H9 (cell line): ENCODE measurements around the gene KRTAP19-8. TPM values are rescaled to one million over a fixed set of nuclear protein-coding genes. Genes with fewer than 3 reads are reported as not detected.

Experiments
- DNase-seq: peaks from one replicate; pipeline ENCODE4 v3.0.0-alpha.2; 2017
- H2AFZ ChIP-seq: one replicate; pipeline ENCODE4 v1.6.1; 2013; ENCODE audit warnings: mild to moderate bottlenecking, low read length, control low read depth, moderate library complexity
- H2AK5ac ChIP-seq: 2 replicates; pipeline ENCODE4 v1.6.1; 2013; ENCODE audit warnings: low read length, control low read depth, mixed read lengths; ENCODE audit not compliant: insufficient read length
- H2BK120ac ChIP-seq: one replicate; pipeline ENCODE4 v1.6.1; 2013; ENCODE audit warnings: low read depth, mild to moderate bottlenecking, low read length, control low read depth, inconsistent platforms; ENCODE audit not compliant: poor library complexity, severe bottlenecking
- H2BK12ac ChIP-seq: 2 replicates; pipeline ENCODE4 v1.6.1; 2013; ENCODE audit warnings: low read length, control low read depth, mixed read lengths, low read depth; ENCODE audit not compliant: insufficient read length
- H2BK15ac ChIP-seq: 2 replicates; pipeline ENCODE4 v1.6.1; 2013; ENCODE audit warnings: low read depth, low read length, control low read depth
- H2BK20ac ChIP-seq: one replicate; pipeline ENCODE4 v1.6.1; 2013; ENCODE audit warnings: low read depth, mild to moderate bottlenecking, low read length, control low read depth, inconsistent platforms; ENCODE audit not compliant: poor library complexity, severe bottlenecking
- H2BK5ac ChIP-seq: 2 replicates; pipeline ENCODE4 v1.6.1; 2013; ENCODE audit warnings: low read length, control low read depth, mixed read lengths; ENCODE audit not compliant: insufficient read length
- H3K14ac ChIP-seq: 2 replicates; pipeline ENCODE4 v1.6.1; 2013; ENCODE audit warnings: low read length, control low read depth; ENCODE audit not compliant: insufficient read depth
- H3K18ac ChIP-seq: 2 replicates; pipeline ENCODE4 v1.6.1; 2013; ENCODE audit warnings: low read depth, mild to moderate bottlenecking, mixed read lengths, low read length, control low read depth; ENCODE audit not compliant: insufficient read length
- H3K23ac ChIP-seq: 2 replicates; pipeline ENCODE4 v1.6.1; 2013; ENCODE audit warnings: low read length, control low read depth, mixed read lengths, low read depth; ENCODE audit not compliant: insufficient read length
- H3K23me2 ChIP-seq: 2 replicates; pipeline ENCODE4 v1.6.1; 2013; ENCODE audit warnings: low read depth, mild to moderate bottlenecking, mixed read lengths, low read length, control low read depth; ENCODE audit not compliant: insufficient read length, poor library complexity, severe bottlenecking
- H3K27ac ChIP-seq: 2 replicates; pipeline ENCODE4 v1.5.1; 2013; ENCODE audit warnings: low read length, control low read depth, mixed read lengths, low read depth; ENCODE audit not compliant: insufficient read length
- H3K27me3 ChIP-seq: 2 replicates; pipeline ENCODE4 v1.6.1; 2013; ENCODE audit warnings: low read length, control low read depth, inconsistent platforms; ENCODE audit not compliant: insufficient read depth
- H3K4ac ChIP-seq: 2 replicates; pipeline ENCODE4 v1.6.1; 2013; ENCODE audit warnings: low read depth, mild to moderate bottlenecking, control low read depth, inconsistent platforms, low read length, moderate library complexity
- H3K4me1 ChIP-seq: 2 replicates; pipeline ENCODE4 v1.6.1; 2013; ENCODE audit warnings: low read length, control low read depth, inconsistent platforms; ENCODE audit not compliant: insufficient read depth
- H3K4me2 ChIP-seq: 2 replicates; pipeline ENCODE4 v1.6.1; 2013; ENCODE audit warnings: low read length, control low read depth, mixed read lengths; ENCODE audit not compliant: insufficient read length, insufficient read depth
- H3K56ac ChIP-seq: 2 replicates; pipeline ENCODE4 v1.6.1; 2013; ENCODE audit warnings: low read depth, mild to moderate bottlenecking, mixed read lengths, low read length, control low read depth; ENCODE audit not compliant: insufficient read length
- H3K79me1 ChIP-seq: 2 replicates; pipeline ENCODE4 v1.6.1; 2013; ENCODE audit warnings: low read depth, mild to moderate bottlenecking, moderate library complexity, low read length, control low read depth, inconsistent platforms; ENCODE audit not compliant: insufficient read depth, poor library complexity, severe bottlenecking
- H3K79me2 ChIP-seq: 2 replicates; pipeline ENCODE4 v1.6.1; 2013; ENCODE audit warnings: low read length, control low read depth, inconsistent platforms; ENCODE audit not compliant: insufficient read depth
- H3K9ac ChIP-seq: 2 replicates; pipeline ENCODE4 v1.6.1; 2013; ENCODE audit warnings: low read length, control low read depth, mixed read lengths; ENCODE audit not compliant: insufficient read length; ENCODE audit errors: extremely low read depth
- H3K9me3 ChIP-seq: one replicate; pipeline ENCODE4 v1.6.1; 2013; ENCODE audit warnings: low read depth, low read length, inconsistent platforms; ENCODE audit not compliant: control insufficient read depth
- H3T11ph ChIP-seq: one replicate; pipeline ENCODE4 v1.6.1; 2013; ENCODE audit warnings: mild to moderate bottlenecking, low read length, control low read depth, inconsistent platforms
- H4K20me1 ChIP-seq: one replicate; pipeline ENCODE4 v1.6.1; 2013; ENCODE audit not compliant: control insufficient read depth, insufficient read length, insufficient read depth
- H4K5ac ChIP-seq: 2 replicates; pipeline ENCODE4 v1.6.1; 2013; ENCODE audit warnings: low read depth, mild to moderate bottlenecking, mixed read lengths, low read length, control low read depth; ENCODE audit not compliant: insufficient read length
- H4K8ac ChIP-seq: replicated peaks from 2 replicates; pipeline ENCODE4 v1.6.1; 2013; ENCODE audit warnings: low read length, control low read depth, mixed read lengths, low read depth; ENCODE audit not compliant: insufficient read length
- H4K91ac ChIP-seq: 2 replicates; pipeline ENCODE4 v1.6.1; 2013; ENCODE audit warnings: low read depth, mild to moderate bottlenecking, moderate library complexity, mixed read lengths, low read length, control low read depth; ENCODE audit not compliant: insufficient read length
- H3K27ac Mint-ChIP-seq, 3 experiments: 2 replicates in 2 of 3; 3 replicates in 1 of 3; pipeline ENCODE4 v1.8.0; 2020 to 2021; ENCODE audit warnings: mixed read lengths in 3 of 3, mild to moderate bottlenecking in 1 of 3, moderate library complexity in 1 of 3
- H3K27me3 Mint-ChIP-seq: 2 replicates; pipeline ENCODE4 v1.8.0; 2021; ENCODE audit warnings: low read depth, mild to moderate bottlenecking, moderate library complexity, mixed read lengths
- H3K36me3 Mint-ChIP-seq, 3 experiments: 2 replicates in 2 of 3; 3 replicates in 1 of 3; pipeline ENCODE4 v1.8.0; 2020 to 2021; ENCODE audit warnings: low read depth in 3 of 3, mixed read lengths in 3 of 3; ENCODE audit not compliant: insufficient read depth in 1 of 3
- H3K4me1 Mint-ChIP-seq, 2 experiments: 2 replicates each; pipeline ENCODE4 v1.8.0; 2020; ENCODE audit warnings: mixed read lengths in 2 of 2
- H3K4me3 Mint-ChIP-seq, 2 experiments: 2 replicates in 1 of 2; 3 replicates in 1 of 2; pipeline ENCODE4 v1.8.0; 2020 to 2021; ENCODE audit warnings: mild to moderate bottlenecking in 2 of 2, mixed read lengths in 2 of 2, moderate library complexity in 1 of 2
- H3K9me3 Mint-ChIP-seq, 2 experiments: 2 replicates in 1 of 2; 3 replicates in 1 of 2; pipeline ENCODE4 v1.8.0; 2020; ENCODE audit warnings: mild to moderate bottlenecking in 2 of 2, mixed read lengths in 2 of 2, moderate library complexity in 1 of 2
- CTCF ChIP-seq: fragments of 200-600 bp; sonication (generic); conservative IDR thresholded peaks from 3 replicates; pipeline ENCODE4 v1.8.0; 2021; ENCODE audit warnings: antibody characterized with exemption, mild to moderate bottlenecking
- WGBS: extraction: QIAGEN DNeasy Blood & Tissue Kit; methylation state at CpG from one replicate; pipeline ENCODE4 v1.1.7; 2013; ENCODE audit warnings: missing lambda C conversion rate, low lambda C conversion rate, mixed read lengths; ENCODE audit not compliant: insufficient read length; ENCODE audit errors: extremely low coverage; 5-methylcytosine and 5-hydroxymethylcytosine counted together
- total RNA-seq: library from RNA; stranded (reverse); gene quantifications from 2 replicates; pipeline ENCODE4 v1.2.1, GENCODE V29; 2021

The KRTAP19-8 gene
- total RNA-seq, 1 experiment from 2014 or later: not detected

GRCh38 chr21:31023680-31024079 lies 14.6 kb downstream of the KRTAP19-8 start:
- Histone ChIP-seq H4K8ac (no peak overlapping the region), H3K4ac (no peak overlapping the region), H2BK12ac (no peak overlapping the region), H2BK120ac (no peak overlapping the region), H3K23me2 (no peaks in the 10 kb centered on the region), H3K27ac (no peak overlapping the region), H3K4me2 (no peak overlapping the region), H3K9ac (no peak overlapping the region), H4K5ac (no peak overlapping the region), H3K27me3 (no peaks in the 10 kb centered on the region), H3K14ac (no peak overlapping the region), H4K20me1 (no peaks in the 10 kb centered on the region), H2BK5ac (no peak overlapping the region), H2BK20ac (no peak overlapping the region), H3K79me1 (no peaks in the 10 kb centered on the region), H3K9me3 (no peaks in the 10 kb centered on the region), H2AFZ (no peak overlapping the region), H2BK15ac (no peak overlapping the region), H3K4me1 (no peaks in the 10 kb centered on the region; the same call in 1 of the 2 replicates), H2AK5ac (no peak overlapping the region), H3T11ph (no peak overlapping the region), H3K79me2 (no peaks in the 10 kb centered on the region), H4K91ac (no peak overlapping the region), H3K23ac (no peak overlapping the region), H3K18ac (no peak overlapping the region), H3K56ac (no peak overlapping the region)
- Mint-ChIP-seq H3K27ac (no peak overlapping the region), H3K36me3 (no peaks in the 10 kb centered on the region), H3K4me1 (peaks cover 0 to 4% of the 10 kb centered on the region in 2 experiments; a peak in 2 of 4 replicates), H3K9me3 (no peaks in the 10 kb centered on the region), H3K4me3 (no peak overlapping the region), H3K27me3 (no peaks in the 10 kb centered on the region; the same call in 1 of the 2 replicates)
- DNase-seq: no peak
- WGBS: no CpG with 5 or more reads among the region's 3 CpGs
- TF ChIP-seq CTCF: no peak
